Brain microvascular endothelial cell (primary cell): Measurements from ENCODE around the gene NUP133.

Source experiments
- DNase-seq: peaks from one replicate; pipeline ENCODE4 v3.0.0-alpha.2; 2020
- H3K27ac ChIP-seq: fragments of 250-450 bp; sonication (Bioruptor Pico); 2 replicates; pipeline ENCODE4 v1.5.1; 2020; ENCODE audit warnings: mild to moderate bottlenecking, moderate library complexity
- H3K27me3 ChIP-seq: fragments of 250-450 bp; sonication (Bioruptor Pico); replicated peaks from 2 replicates; pipeline ENCODE4 v1.5.1; 2020; ENCODE audit warnings: mild to moderate bottlenecking
- H3K36me3 ChIP-seq: fragments of 250-450 bp; sonication (Bioruptor Pico); replicated peaks from 2 replicates; pipeline ENCODE4 v1.5.1; 2020; ENCODE audit warnings: mild to moderate bottlenecking
- H3K4me3 ChIP-seq: 2 replicates; pipeline ENCODE4 v1.5.1; 2011; ENCODE audit warnings: low read depth, mild to moderate bottlenecking, control low read depth, low read length, moderate library complexity
- in situ Hi-C: cut with HindIII; loops from 2 replicates; pipeline ENCODE4 v1.10.0; 2017; ENCODE audit warnings: low sequenced_read_pairs, low pct_ligation_motif_present
- TF ChIP-seq, protein P1 (sequence below): IDR thresholded peaks from 2 replicates; pipeline ENCODE4 v1.5.1; 2011; ENCODE audit warnings: low read depth, mild to moderate bottlenecking, moderate library complexity, low read length, control low read depth, inconsistent platforms; ENCODE audit errors: missing control alignments

NUP133 gene

GRCh38 chr1:229507951-229508822, at the start of gene NUP133:
Gene NUP133, minus strand, starts transcription at chr1:229508341. Its CDS starts 92 bp downstream, at chr1:229508249.
- H3K27me3 ChIP-seq, result no peaks in the 10 kb centered on the region
- H3K36me3 ChIP-seq, result peaks cover 4% of the 10 kb centered on the region
- TF ChIP-seq, protein P1, sequence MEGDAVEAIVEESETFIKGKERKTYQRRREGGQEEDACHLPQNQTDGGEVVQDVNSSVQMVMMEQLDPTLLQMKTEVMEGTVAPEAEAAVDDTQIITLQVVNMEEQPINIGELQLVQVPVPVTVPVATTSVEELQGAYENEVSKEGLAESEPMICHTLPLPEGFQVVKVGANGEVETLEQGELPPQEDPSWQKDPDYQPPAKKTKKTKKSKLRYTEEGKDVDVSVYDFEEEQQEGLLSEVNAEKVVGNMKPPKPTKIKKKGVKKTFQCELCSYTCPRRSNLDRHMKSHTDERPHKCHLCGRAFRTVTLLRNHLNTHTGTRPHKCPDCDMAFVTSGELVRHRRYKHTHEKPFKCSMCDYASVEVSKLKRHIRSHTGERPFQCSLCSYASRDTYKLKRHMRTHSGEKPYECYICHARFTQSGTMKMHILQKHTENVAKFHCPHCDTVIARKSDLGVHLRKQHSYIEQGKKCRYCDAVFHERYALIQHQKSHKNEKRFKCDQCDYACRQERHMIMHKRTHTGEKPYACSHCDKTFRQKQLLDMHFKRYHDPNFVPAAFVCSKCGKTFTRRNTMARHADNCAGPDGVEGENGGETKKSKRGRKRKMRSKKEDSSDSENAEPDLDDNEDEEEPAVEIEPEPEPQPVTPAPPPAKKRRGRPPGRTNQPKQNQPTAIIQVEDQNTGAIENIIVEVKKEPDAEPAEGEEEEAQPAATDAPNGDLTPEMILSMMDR, result no peak
- peak within 1 kb of the TSS; percentile 79 for H3K27ac ChIP-seq
- in situ Hi-C loops, result no loop called here
- peak; percentile 99 for DNase-seq
- H3K4me3 ChIP-seq, result peak within 1 kb of the TSS; percentile 87

DNA sequence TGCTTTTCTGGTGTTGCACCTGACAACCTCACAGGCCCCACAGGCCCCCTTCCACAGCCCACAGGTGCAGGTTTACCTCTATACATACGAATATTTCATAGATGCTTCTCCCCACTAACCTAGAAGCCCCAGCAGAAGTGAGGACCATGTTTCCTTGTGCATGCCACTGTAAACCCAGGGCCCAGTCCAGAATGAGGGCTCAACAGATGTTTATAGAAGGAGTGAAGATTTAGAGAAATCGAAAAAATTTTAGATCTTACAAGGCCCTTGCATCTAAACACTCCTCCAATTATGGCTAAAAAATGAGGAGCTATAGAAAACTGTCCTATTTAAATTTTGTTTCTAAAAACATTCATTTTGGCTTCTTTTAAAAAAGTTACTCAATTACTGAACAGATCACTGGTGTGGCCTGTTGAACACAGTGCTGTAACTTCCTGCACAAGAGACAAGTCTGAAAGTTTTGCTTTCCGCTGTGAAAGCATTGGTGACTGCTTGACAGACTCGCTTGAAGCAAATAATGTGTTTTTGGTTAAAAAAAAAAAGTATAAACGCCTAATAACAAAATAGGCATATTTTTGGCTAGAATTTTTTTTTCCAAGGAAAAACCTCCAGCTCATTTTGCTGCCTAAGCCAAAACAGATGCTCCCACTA, 49.2 kb upstream of the NUP133 start:
- no peaks in the 10 kb centered on the region for H3K36me3 ChIP-seq
- TF ChIP-seq, protein P1, result no peak
- no peak overlapping the region for H3K27ac ChIP-seq
- in situ Hi-C loops, result no loop called here
- no peaks in the 10 kb centered on the region for H3K27me3 ChIP-seq
- DNase-seq, result no peak
- H3K4me3 ChIP-seq, result peak overlapping the region; percentile 77

DNA sequence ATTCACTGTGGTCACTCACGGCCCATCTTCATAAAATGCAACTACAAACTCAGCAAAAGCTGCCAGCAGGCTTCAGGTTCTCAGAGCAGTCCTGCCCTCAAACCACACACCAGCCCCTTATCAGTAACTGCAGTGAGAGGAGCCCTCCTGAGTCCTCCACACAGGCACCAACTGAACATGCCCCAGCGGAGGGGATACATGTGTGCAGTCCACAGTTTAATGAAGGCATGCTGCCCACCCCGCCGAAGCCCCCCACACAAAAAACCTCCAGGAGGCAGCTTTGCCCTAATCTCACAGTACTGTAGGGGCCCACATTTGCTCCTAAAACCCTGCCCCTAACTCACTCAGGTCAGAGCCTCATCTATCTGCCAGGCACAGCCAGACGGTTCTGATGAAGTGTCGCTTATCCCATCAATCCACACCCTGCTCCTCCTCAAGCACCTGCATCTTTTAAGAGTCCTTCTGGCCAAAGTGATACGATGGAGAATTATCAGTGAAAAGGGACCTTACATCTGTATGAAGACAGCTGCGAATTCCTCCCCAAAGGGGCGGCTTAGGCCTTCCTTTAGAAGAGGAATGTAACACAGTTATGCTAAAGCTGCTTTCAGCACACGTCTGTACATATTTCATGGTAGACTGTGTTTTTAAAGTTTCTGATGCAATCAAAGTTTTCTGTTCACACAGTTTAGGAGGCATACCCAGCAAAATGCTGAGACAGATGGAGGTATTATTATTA, 46.9 kb upstream of the NUP133 start:
- TF ChIP-seq, protein P1, result no peak
- DNase-seq, result no peak
- in situ Hi-C loops, result no loop called here
- no peak overlapping the region for H3K4me3 ChIP-seq
- H3K27ac ChIP-seq, result no peak overlapping the region
- no peaks in the 10 kb centered on the region for H3K27me3 ChIP-seq
- no peaks in the 10 kb centered on the region for H3K36me3 ChIP-seq

- in situ Hi-C loops, result no loop called here
- Histone ChIP-seq H3K36me3 (no peaks in the 10 kb centered on the region), H3K27me3 (no peaks in the 10 kb centered on the region), H3K27ac (no peak overlapping the region), H3K4me3 (no peak overlapping the region)
- TF ChIP-seq, protein P1, result no peak
- DNase-seq, result no peak
Measured at GRCh38 chr1:229553621-229554130, 45.5 kb upstream of the NUP133 start.

DNA sequence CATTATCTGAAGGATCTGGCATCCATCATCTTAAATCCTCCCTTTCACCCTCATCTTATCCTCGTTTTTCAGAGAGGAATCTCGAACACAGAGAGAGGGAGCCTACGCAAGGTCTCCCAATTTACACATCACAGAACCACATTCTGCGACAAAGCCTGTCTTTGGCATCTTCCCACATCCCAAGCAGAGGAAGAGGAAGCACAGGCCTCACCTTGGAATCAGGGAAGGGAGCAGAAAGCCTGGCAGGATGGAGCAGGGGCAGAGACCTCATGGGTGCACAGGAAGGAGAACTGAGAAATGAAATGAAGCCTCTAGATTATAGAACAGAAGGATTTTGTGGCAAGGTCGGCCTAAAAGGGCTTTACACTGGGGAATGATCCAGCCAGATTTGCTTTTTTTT, 44.6 kb upstream of the NUP133 start:
- TF ChIP-seq, protein P1, result no peak

More for the DNA sequence above, 44.6 kb upstream of the NUP133 start:
- in situ Hi-C loops, result no loop called here
- no peaks in the 10 kb centered on the region for H3K27me3 ChIP-seq
- no peaks in the 10 kb centered on the region for H3K36me3 ChIP-seq
- H3K27ac ChIP-seq, result no peak overlapping the region
- H3K4me3 ChIP-seq, result no peak overlapping the region
- DNase-seq, result no peak
